Measurements from ENCODE around the gene RANBP1. TPM values are rescaled to one million over a fixed set of nuclear protein-coding genes. Genes with fewer than 3 reads are reported as not detected.

RANBP1 gene
- total RNA-seq, 6 donors from 2014 or later, result 55.3 to 154 (median 87.8) TPM

DNA sequence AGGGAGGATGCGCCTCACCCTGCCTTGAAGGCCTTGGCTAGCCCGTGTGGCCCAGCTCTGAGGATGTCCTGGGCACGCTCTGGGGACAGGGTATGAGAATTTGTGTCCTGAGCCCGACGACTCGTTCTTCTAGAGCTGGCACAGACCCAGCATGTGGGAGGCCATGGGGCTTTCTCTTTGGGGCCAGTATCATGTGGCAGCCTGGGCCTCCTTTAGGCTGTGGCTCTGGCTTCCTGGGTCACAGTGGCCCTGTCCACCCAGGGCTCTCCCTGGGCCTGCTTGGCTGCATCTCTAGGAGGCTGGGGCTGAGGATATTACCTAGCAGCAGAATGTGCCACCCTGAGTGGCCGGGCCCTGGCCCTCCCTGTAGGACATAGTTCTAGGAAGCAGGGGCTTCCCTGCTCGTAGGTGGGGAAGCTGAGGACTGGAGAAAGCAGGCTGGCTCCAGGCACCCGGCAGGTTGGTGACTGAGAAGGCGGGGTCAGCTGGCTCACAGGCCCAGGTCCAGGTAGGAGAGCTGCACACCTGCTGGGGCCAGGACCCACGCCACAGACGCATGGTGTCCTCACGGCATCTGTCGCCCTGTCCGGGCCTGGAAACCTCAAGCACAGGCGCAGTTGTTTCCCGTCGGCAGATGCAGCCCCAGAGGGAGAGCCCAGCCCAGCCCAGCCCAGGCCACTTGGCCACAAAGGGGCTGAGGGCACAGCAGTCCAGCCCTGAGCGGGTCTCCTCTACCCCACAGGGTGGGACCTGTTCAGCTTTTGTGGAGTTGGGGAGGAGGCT is 28.2 kb downstream of the RANBP1 start:
- 86 to 89% methylated on average over 1 to 10 of the region's 19 CpGs for WGBS, 2 donors
- DNase-seq (peak in 1 of 2 donors; percentile 69), ATAC-seq (ENCODE audit: low FRiP score in 2 of 2) (no peak)
- Histone ChIP-seq H3K4me3 (no peak overlapping the region), H3K27me3 (no peaks in the 10 kb centered on the region), H3K4me1 (no peaks in the 10 kb centered on the region), H3K9me3 (no peaks in the 10 kb centered on the region), H3K36me3 (peaks cover 0 to 55% (median 26%) of the 10 kb centered on the region in 4 donors), H3K27ac (no peak overlapping the region)
- TF ChIP-seq EP300 (IDR thresholded peaks at IDR 0.05) (no peak), POLR2A (IDR thresholded peaks at IDR 0.05) (no peak), POLR2AphosphoS5 (IDR thresholded peaks at IDR 0.05) (no peak)
- TF ChIP-seq, protein P1, sequence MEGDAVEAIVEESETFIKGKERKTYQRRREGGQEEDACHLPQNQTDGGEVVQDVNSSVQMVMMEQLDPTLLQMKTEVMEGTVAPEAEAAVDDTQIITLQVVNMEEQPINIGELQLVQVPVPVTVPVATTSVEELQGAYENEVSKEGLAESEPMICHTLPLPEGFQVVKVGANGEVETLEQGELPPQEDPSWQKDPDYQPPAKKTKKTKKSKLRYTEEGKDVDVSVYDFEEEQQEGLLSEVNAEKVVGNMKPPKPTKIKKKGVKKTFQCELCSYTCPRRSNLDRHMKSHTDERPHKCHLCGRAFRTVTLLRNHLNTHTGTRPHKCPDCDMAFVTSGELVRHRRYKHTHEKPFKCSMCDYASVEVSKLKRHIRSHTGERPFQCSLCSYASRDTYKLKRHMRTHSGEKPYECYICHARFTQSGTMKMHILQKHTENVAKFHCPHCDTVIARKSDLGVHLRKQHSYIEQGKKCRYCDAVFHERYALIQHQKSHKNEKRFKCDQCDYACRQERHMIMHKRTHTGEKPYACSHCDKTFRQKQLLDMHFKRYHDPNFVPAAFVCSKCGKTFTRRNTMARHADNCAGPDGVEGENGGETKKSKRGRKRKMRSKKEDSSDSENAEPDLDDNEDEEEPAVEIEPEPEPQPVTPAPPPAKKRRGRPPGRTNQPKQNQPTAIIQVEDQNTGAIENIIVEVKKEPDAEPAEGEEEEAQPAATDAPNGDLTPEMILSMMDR (IDR thresholded peaks at IDR 0.05), result no peak

DNA sequence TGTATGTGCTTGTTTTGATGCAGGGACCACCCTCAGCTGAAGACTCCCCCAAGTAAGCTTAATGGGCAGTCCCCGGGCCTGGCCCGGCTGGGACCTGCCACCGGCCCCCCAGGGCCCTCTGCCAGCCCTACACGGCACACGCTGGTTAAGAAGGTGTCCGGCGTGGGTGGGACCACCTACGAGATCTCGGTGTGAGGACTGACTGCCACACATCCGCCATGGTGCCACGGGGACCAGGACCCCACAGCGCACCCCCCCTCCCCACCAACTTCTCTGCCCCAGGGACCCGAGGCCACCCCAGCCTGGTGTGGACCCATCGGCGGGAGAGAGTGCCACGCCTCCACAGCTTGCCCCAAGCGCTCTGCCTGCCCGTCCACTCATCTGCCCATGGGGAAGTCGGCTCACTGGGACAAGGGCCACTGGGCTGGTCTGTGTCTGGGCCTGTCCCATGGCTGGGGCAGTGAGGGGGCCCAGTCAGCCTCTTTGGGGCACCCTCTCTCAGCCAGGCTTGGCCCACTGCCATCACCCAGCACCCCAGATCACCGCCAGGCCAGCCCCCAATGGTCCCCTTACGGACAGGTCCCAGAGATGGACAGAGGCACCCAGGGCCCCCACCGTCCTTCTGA is 29.4 kb downstream of the RANBP1 start:
- H3K27me3 ChIP-seq, result no peaks in the 10 kb centered on the region
- ATAC-seq (ENCODE audit: low FRiP score in 2 of 2), result peak in 1 of 2 donors; percentile 21
- H3K9me3 ChIP-seq, result no peaks in the 10 kb centered on the region
- TF ChIP-seq, protein P1 (IDR thresholded peaks at IDR 0.05), result no peak
- TF ChIP-seq POLR2A (IDR thresholded peaks at IDR 0.05), result no peak
- TF ChIP-seq POLR2AphosphoS5 (IDR thresholded peaks at IDR 0.05), result no peak
- no peak for TF ChIP-seq EP300 (IDR thresholded peaks at IDR 0.05)
- peak in 1 of 2 donors; percentile 77 for DNase-seq
- no peak overlapping the region for H3K4me3 ChIP-seq
- H3K27ac ChIP-seq, result no peak overlapping the region
- no peaks in the 10 kb centered on the region for H3K4me1 ChIP-seq
- WGBS, 2 donors, result 92 to 97% methylated on average over 6 to 22 of the region's 22 CpGs
- H3K36me3 ChIP-seq, result peaks cover 0 to 44% (median 18%) of the 10 kb centered on the region in 4 donors

DNA sequence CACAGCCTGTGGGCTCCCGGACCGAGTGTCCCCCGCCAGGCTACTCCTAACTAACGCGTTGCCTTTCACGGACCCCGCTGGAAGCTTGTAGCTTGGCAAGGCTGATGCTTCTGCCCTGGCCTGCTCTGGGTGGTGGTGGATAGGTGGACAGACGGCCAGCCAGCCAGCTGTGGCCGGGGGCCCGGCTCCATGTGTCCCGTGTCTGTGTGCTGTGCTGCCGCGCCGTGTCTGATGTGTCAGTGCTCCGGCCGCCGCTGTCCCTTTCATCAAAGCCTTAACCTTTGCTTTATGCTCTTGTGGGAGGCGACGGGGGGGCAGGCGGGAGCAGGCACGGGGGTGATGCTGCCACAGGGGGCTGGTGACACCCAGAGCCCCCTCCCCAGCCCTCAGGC is 29.9 kb downstream of the RANBP1 start:
- Histone ChIP-seq H3K9me3 (no peaks in the 10 kb centered on the region), H3K27ac (no peak overlapping the region), H3K27me3 (no peaks in the 10 kb centered on the region), H3K36me3 (peaks cover 0 to 39% (median 18%) of the 10 kb centered on the region in 4 donors), H3K4me3 (no peak overlapping the region), H3K4me1 (no peaks in the 10 kb centered on the region)
- ATAC-seq (ENCODE audit: low FRiP score in 2 of 2) (no peak), DNase-seq (peak in 1 of 2 donors; percentile 70)
- WGBS, 2 donors, result 90 to 95% methylated on average over 4 to 20 of the region's 21 CpGs
- TF ChIP-seq POLR2AphosphoS5 (IDR thresholded peaks at IDR 0.05) (no peak), POLR2A (IDR thresholded peaks at IDR 0.05) (no peak), EP300 (IDR thresholded peaks at IDR 0.05) (no peak)
- TF ChIP-seq, protein P1 (IDR thresholded peaks at IDR 0.05), result no peak

DNA sequence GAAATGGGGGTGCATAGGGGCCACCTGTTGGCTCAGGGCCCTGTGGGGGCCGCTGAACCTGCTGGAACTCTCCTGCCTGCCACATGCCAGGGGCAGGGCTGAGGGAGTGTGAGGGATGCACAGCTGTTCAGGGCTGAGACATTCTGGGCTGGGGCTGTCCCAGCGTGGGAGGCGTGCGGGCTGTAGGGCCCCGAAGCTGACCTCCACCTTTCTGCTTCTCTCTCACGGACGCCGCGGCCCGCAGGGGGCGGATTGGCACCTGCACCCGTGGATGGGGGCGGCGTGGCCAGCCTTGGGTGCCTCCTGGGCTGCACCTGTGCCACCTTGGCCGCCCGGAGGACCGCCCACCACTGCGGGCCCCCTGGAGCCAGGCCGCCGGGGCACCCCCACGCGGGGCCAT is 30.9 kb downstream of the RANBP1 start:
- TF ChIP-seq POLR2A (IDR thresholded peaks at IDR 0.05), result no peak
- TF ChIP-seq EP300 (IDR thresholded peaks at IDR 0.05), result no peak
- Histone ChIP-seq H3K27me3 (no peaks in the 10 kb centered on the region), H3K4me3 (no peak overlapping the region), H3K27ac (no peak overlapping the region), H3K36me3 (peaks cover 0 to 30% (median 14%) of the 10 kb centered on the region in 4 donors), H3K4me1 (no peaks in the 10 kb centered on the region), H3K9me3 (no peaks in the 10 kb centered on the region)
- 77 to 85% methylated on average over 7 of the region's 22 CpGs for WGBS, 2 donors
- DNase-seq, result peak in 1 of 2 donors; percentile 85
- ATAC-seq (ENCODE audit: low FRiP score in 2 of 2), result no peak

DNA sequence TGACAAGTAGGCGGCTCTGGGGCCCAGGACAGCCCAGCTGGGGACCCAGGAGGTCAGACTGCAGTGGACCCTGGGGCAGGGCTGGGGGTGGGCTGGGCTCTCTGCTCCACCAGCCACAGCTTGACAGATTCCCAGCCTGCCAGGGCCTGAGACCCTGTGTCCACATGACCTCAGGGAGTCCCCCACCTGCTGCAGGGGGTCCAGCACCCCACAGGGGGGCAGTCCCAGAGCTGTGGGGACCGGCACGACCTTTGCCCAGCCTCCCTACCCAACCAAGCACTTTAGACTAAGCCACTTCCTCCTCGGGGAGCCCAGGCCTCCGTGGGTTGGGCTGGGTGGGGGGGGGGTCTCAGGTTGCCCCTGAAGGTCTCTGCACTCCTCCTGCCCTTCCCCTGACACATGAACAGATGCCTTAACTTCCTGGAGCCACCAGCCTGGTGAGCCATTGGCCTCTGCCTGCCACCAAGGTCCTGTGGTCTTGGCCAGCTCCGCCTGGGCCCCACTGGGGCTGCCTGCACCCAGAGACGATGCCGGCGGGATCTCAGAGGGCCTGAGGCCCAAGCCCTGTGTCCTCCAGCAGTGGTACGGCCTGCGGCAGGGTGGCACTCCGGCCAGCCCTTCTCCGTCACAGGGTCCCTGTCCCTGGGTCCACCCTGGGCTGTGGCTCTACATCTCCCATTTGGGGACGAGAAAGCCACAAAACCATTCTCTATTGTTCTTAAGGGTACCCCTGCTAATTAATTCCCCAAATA is 31.5 kb downstream of the RANBP1 start:
- Histone ChIP-seq H3K36me3 (peaks cover 0 to 28% (median 13%) of the 10 kb centered on the region in 4 donors), H3K4me3 (no peak overlapping the region), H3K27ac (no peak overlapping the region), H3K4me1 (no peaks in the 10 kb centered on the region), H3K27me3 (no peaks in the 10 kb centered on the region), H3K9me3 (no peaks in the 10 kb centered on the region)
- ATAC-seq (ENCODE audit: low FRiP score in 2 of 2), result no peak
- TF ChIP-seq POLR2AphosphoS5 (IDR thresholded peaks at IDR 0.05), result no peak
- TF ChIP-seq, protein P1 (IDR thresholded peaks at IDR 0.05), result no peak
- no peak for TF ChIP-seq POLR2A (IDR thresholded peaks at IDR 0.05)
- no peak for TF ChIP-seq EP300 (IDR thresholded peaks at IDR 0.05)
- peak in 1 of 2 donors; percentile 78 for DNase-seq
- 73 to 93% methylated on average over 2 to 11 of the region's 14 CpGs for whole genome bisulfite sequencing, 2 donors
